Ammon's horn (tissue), 1 donor: ENCODE data around the gene CD81.

Experiments used
- DNase-seq: peaks from one replicate; pipeline ENCODE4 v3.0.0-alpha.2; 2016; ENCODE audit warnings: low spot score

Gene CD81

GRCh38 chr11:2421226-2421994 is 44.3 kb downstream of the CD81 start:
- DNase-seq = no peak

DNA sequence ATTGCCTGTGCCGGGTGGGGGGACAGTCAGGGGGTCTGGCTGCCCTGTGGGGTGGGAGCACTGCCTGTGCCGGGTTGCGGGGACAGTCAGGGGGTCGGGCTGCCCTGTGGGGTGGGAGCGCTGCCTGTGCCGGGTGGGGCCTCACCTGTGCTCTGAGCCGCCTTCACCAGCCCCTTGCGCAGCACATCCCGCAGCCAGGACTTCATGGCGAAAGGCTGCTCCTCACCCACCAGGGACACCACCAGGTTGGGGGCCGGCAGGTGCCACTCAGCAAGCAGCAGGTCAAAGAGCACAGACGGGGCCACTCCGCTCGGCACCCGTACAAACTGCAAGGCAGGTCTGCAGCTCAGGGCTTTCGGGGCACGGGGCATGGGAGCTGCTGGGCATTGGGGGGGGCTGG is 44.9 kb downstream of the CD81 start:
- no peak for DNase-seq

DNA sequence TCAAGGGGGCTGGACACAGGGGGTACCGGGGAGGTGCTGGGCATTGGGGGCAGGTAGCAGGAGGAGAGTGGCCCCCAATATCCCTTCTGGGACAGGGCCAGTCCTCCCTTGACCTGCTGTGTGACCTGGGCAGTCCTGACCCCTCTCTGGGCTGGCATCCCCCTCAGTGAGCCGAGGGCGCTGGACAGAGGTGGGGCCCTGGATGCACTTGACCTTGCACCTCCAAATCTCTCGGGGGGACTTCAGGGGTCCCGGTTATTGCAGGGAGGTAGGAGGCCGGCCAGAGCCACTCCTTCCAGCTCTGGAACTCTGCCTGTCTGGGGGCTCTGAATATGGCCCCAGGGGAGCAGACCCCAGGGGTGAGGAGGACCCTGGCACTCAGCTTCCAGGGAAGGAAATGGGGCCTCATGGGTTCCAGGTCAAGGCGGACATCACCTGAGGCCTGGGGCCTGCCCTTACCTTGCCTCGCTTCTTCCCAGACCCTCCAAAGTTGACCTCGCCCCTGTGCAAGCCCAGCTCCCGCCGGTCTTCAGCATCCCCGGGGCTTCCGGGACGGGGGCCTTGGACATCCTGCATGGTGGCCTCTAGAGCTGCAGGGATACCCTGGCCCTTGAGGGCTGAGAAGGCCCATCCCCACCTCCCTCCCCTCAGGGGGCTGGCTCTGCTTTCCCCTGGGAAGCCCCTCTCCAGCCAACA is 45.5 kb downstream of the CD81 start:
- DNase-seq = no peak

GRCh38 chr11:2423157-2424025 is 46.3 kb downstream of the CD81 start:
- DNase-seq = no peak

GRCh38 chr11:2424811-2425495 is 47.8 kb downstream of the CD81 start:
- no peak for DNase-seq

DNA sequence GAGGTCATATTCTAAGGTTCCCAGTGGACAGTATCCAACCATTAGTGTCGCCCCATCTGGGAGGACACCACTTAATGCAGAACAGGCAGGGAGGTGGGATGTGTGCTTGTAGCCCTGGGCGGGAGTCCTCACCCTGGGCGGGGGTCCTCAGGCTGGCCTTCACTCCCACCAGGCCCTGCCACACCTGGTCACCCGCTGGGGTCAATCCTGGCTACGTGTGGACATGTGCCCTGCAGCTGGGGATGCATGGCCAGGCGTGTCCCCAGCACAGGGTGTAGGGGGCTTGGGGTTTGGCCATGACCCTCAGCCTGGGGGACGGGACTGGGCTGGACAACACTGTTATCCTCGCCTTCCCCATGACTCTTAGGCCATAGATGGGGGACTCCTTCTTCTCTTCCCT is 48.4 kb downstream of the CD81 start:
- DNase-seq = no peak

DNA sequence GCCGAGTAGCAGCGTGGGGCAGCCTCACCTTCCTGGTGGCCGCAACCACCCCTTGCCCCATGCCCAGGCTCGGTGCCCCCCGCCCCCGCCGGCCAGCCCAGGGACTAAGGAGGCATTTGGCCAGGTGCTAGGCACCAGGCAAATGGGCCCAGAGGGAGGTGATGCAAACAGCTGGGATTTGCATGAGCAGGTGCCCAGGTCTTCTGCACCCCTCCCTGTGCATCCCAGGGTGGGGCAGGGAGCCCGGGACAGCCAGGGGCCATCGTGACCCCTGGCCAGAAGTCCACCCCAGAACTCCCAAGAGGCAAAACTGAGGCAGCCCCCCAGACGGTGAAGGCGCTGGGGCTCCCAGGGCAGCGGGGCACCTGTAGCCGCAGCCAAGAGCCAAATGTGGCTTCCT is 49.1 kb downstream of the CD81 start:
- no peak for DNase-seq

DNA sequence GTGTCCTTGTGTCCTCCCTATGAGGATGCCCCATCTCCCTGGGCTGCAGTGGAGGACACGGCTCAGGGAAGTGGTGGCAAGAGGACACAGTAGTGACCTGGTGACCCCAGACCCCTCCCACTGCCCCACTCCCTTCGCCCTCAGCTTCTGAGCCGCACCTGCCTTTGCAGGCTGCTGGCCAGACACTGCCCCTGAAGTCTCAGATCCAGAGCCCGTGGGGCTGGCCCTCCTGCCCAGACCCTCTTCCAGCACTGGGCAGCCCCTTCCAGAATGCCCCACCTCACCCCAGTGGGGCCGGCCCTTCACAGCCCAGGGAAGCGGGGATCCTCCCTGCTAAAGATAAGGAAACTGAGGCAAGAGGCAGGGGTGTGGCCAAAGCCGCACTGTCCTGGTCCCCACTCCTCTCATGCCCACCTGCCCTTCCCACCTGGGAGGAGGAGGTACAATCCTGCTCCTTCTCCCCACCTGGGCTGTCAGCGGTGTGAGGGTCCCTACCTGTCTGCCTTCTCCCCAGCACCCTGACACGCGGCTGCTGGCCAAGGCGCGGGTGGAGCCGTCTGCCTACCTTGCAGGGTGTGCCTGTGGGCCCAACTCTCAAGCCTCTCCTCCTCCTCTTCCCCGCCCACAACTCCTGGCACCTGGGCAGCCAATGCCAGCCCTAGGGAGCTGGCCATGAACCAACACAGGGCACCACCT is 49.9 kb downstream of the CD81 start:
- no peak for DNase-seq

DNA sequence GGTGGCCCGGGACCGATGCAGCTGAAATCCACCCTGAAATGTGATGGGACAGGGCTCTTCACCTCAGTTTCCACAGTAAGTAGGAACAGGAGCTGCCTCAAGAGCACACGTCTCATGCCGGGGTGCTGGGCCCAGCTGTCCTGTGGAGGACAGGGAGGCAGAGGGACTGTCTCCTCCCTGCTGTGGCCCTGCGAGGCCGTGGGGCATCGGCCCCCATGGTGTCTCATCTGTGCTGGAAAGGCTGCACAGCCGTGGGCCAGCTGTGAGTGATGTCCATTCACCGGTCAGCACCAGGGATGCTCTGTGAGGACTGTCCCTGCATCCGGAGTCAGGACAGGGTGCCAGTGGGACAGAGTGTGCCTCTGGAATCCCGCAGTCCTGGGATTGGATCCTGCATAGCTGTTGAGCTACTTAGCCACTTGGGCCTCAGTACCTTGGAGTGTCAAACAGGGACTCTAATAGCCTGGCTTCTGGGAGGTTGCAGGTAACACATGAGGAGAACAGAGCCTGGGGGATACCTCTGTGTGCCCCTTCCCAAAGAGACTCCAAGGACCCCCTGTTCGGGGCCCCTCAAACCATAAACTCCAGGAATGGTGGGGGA is 50.7 kb downstream of the CD81 start:
- no peak for DNase-seq

- peak; percentile 68 for DNase-seq
Measured at GRCh38 chr11:2428322-2428795, 51.2 kb downstream of the CD81 start.

GRCh38 chr11:2431395-2431794 is 54.3 kb downstream of the CD81 start:
- no peak for DNase-seq

- DNase-seq = no peak
Measured at GRCh38 chr11:2432171-2432621, 55.1 kb downstream of the CD81 start.

GRCh38 chr11:2432628-2433071 is 55.5 kb downstream of the CD81 start:
- no peak for DNase-seq

DNA sequence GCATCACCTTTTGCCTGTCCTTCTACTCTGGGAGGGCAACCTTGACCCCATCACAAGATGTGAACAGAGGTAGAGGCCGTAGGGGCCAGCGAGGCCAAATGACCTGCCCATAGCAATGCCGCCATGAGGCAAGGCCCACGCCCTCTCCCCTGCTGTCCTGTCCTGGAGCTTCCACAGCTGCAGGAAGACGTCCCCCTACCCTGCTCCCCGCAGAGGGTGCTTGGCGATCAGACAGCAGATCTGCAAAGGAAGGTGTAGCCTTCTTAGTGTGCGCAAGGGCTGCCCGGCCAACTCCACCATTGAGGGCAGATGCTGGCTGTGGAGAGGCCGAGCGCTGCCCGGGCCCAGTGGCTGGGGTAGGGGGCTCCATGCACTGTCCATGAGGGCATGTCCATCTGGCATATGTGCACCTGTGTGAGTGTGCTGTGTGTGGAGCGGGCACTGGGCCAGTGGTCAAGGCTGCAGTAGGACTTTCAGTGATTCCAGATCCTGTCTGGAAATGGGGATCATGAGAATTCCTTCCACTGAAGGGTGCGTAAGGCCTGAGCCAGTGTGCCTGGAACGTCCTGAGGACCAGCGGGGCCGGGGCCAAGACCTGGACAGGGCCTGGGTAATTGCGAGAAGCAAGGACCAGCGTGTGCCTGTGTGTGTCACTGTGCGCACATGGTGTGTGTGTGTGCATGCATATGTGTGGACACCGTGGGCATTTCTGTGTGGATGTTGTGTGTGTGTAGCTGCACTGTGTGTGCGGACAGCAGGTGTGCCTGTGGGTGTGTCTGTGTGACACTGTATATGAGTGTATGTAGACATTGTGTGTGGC is 56.2 kb downstream of the CD81 start:
- DNase-seq = no peak

- DNase-seq = no peak
Measured at GRCh38 chr11:2434008-2434407, 56.9 kb downstream of the CD81 start.

- DNase-seq = no peak
Measured at GRCh38 chr11:2434506-2435255, 57.6 kb downstream of the CD81 start.

- DNase-seq = no peak
Measured at GRCh38 chr11:2435288-2436012, 58.3 kb downstream of the CD81 start.

DNA sequence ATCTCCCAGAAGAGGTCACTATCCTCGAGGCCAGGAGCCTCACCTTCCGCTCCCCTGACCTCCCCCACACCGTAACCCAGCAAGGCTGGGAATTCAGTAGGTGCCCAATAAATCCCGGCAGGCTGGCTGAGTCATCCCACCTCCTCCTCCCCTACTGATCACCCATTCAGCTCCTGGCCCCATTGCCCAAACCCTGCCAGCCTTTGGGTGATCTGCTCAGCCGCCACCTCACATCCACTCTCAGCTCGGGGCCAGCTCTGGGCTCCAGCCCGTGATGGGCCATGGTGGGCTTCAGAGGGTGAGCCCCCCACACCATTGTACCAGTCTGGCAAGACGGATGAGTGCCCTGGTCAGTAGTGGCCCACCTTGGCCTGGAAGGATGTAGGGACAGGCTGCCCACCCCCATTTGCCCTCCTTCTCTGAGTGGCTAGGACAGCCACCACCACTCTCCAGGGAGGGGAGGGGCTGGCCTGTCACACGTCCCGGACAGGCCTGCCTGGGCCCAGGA is 59.0 kb downstream of the CD81 start:
- no peak for DNase-seq
